Testis (tissue), 2 donors: ENCODE measurements around the gene RPS6KB2.

ENCODE experiments used
- CTCF ChIP-seq, 3 experiments: fragments of 450-650 bp in 2 of 3; fragments of 200-600 bp in 1 of 3; sonication (generic) in 1 of 3; IDR thresholded peaks; one replicate each; pipeline ENCODE4 v1.5.1; 2016 to 2019; ENCODE audit warnings: antibody characterized with exemption in 3 of 3, mild to moderate bottlenecking in 2 of 3, moderate library complexity in 1 of 3
- POLR2A ChIP-seq: fragments of 450-650 bp; IDR thresholded peaks from one replicate; pipeline ENCODE4 v1.6.1; 2017; ENCODE audit warnings: antibody characterized with exemption, mild to moderate bottlenecking, moderate library complexity

- TF ChIP-seq CTCF (IDR thresholded peaks at IDR 0.05) (no peak), POLR2A (no peak)
Observed at GRCh38 chr11:67448220-67448609, 19.9 kb downstream of the RPS6KB2 start.
